ENCODE results near the gene SLC6A3. TPM values are rescaled to one million over a fixed set of nuclear protein-coding genes. Genes with fewer than 3 reads are reported as not detected.

SLC6A3 gene
- total and polyA plus RNA-seq, 2 donors (not counting 1 experiment from before 2014, with no cell fraction given) = 0.01 to 0.15 TPM

DNA sequence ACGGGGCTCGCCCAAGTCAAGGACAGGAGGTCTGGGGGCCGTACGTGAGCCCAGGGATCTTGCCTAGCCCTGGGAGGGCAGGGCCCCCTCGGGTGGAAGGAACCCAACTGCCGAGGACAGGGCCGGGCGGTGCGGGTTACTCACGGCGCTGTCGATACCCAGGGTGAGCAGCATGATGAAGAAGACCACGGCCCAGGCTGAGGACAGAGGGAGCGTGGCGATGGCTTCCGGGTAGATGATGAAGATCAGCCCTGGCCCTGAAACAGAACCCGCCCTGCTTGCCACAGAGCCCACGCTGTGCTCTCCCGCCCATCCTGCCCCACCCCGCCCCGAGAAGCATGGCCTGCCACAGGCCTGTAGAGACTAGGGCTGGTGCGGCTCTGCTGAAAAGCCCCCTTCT is 34.1 kb downstream of the SLC6A3 start:
- H3K4me1 ChIP-seq (ENCODE audit: control insufficient read depth in 2 of 2, insufficient read depth in 2 of 2, low read length in 2 of 2) = peaks cover 0 to 6% of the 10 kb centered on the region in 2 donors
- no peaks in the 10 kb centered on the region for H3K79me2 ChIP-seq (ENCODE audit: control insufficient read depth, insufficient read depth, low read length)
- H3K9ac ChIP-seq (ENCODE audit: low read length) = no peak overlapping the region
- Mint-ChIP-seq H3K4me3 (no peak overlapping the region), H3K27me3 (peaks cover 30% of the 10 kb centered on the region), H3K4me1 (peaks cover 9% of the 10 kb centered on the region), H3K9me3 (ENCODE audit: insufficient read depth) (no peaks in the 10 kb centered on the region), H3K27ac (no peak overlapping the region)
- no peak overlapping the region for H3K4me2 ChIP-seq (replicated peaks; ENCODE audit: low read depth, low read length, poor library complexity, severe bottlenecking)
- no peak overlapping the region for H3K4me3 ChIP-seq (ENCODE audit: control extremely low read depth in 1 of 5, extremely low read depth in 1 of 5, insufficient read depth in 1 of 5, low read depth in 2 of 5, low read length in 4 of 5)
- intact Hi-C loops (cut with micrococcal nuclease) = no loop called here
- no peaks in the 10 kb centered on the region for H3K36me3 ChIP-seq (replicated peaks in 1 of 2; ENCODE audit: control extremely low read depth in 1 of 2, control insufficient read depth in 1 of 2, extremely low read depth in 1 of 2, insufficient read depth in 2 of 2, low read length in 1 of 2)
- no peak overlapping the region for H2AFZ ChIP-seq (ENCODE audit: insufficient read depth, low read depth, low read length, poor library complexity, severe bottlenecking)
- CTCF ChIA-PET = no interaction called here
- POLR2A ChIA-PET = no interaction called here
- TF ChIP-seq, protein P1, sequence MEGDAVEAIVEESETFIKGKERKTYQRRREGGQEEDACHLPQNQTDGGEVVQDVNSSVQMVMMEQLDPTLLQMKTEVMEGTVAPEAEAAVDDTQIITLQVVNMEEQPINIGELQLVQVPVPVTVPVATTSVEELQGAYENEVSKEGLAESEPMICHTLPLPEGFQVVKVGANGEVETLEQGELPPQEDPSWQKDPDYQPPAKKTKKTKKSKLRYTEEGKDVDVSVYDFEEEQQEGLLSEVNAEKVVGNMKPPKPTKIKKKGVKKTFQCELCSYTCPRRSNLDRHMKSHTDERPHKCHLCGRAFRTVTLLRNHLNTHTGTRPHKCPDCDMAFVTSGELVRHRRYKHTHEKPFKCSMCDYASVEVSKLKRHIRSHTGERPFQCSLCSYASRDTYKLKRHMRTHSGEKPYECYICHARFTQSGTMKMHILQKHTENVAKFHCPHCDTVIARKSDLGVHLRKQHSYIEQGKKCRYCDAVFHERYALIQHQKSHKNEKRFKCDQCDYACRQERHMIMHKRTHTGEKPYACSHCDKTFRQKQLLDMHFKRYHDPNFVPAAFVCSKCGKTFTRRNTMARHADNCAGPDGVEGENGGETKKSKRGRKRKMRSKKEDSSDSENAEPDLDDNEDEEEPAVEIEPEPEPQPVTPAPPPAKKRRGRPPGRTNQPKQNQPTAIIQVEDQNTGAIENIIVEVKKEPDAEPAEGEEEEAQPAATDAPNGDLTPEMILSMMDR (IDR thresholded peaks at IDR 0.05) = no peak
- no peak for TF ChIP-seq EZH2 (IDR thresholded peaks at IDR 0.05; ENCODE audit: borderline replicate concordance, insufficient read depth, low read depth, low read length, poor library complexity, severe bottlenecking)
- H3K27me3 ChIP-seq (replicated peaks in 1 of 4; ENCODE audit: control extremely low read depth in 1 of 4, control insufficient read depth in 3 of 4, insufficient read depth in 4 of 4, low read length in 3 of 4) = peaks cover 0 to 28% (median 2%) of the 10 kb centered on the region in 4 experiments
- no peak overlapping the region for H3K27ac ChIP-seq (ENCODE audit: low read length in 2 of 2)
- 88% methylated on average over 22 of the region's 22 CpGs for WGBS (ENCODE audit: insufficient coverage)
- peaks cover 0 to 5% (median 0%) of the 10 kb centered on the region in 3 donors for H3K9me3 ChIP-seq (ENCODE audit: control extremely low read depth in 1 of 3, control insufficient read depth in 2 of 3, insufficient read depth in 1 of 3, low read length in 2 of 3)
- no peak for DNase-seq
- no peaks in the 10 kb centered on the region for H4K20me1 ChIP-seq (ENCODE audit: control insufficient read depth, insufficient read depth, low read length, poor library complexity, severe bottlenecking)
- ATAC-seq (ENCODE audit: low read depth) = no peak

DNA sequence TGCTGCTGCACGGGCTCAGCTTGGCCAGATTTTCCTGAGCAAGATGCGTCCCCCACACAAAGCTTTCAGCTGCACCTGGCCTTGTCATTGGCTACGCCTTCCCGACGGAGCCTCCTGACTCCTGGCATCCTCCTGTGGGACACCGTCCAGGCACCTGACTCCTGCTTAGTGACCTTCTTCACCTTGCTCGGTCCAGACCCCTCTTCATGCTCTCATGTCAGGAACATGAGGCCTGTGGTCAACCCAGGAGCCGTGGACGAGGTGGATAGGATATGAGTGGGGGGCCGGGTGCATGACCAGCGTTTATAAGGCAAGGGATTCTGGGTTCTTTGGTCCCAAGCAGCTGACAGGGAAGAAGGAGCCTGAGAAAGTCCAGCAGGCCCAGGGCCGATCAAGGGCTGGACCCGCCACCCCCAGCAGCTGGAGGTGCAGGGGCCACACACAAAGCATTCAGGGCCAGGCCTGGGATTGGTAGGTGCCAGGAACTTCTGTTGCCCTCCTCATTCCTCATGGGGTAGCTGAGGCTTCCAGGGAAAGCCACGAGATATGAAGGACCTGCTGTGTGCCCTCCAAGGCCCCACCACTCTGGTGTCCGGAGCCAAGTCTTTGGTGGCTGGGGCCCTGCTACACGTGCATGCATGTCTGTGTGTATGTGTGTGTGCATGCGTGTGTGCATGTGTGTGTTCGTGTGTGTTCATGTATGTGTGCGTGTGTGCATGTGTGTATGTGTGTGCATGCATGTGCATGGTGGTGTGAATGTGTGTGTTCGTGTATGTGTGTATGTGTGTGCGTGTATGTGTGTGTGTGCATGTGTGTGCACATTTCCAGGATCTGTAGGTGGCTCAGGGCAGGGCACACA is 34.9 kb downstream of the SLC6A3 start:
- peaks cover 0 to 5% (median 0%) of the 10 kb centered on the region in 3 donors for H3K9me3 ChIP-seq (ENCODE audit: control extremely low read depth in 1 of 3, control insufficient read depth in 2 of 3, insufficient read depth in 1 of 3, low read length in 2 of 3)
- DNase-seq (no peak), ATAC-seq (ENCODE audit: low read depth) (no peak)
- no peaks in the 10 kb centered on the region for H3K79me2 ChIP-seq (ENCODE audit: control insufficient read depth, insufficient read depth, low read length)
- no peak for TF ChIP-seq EZH2 (IDR thresholded peaks at IDR 0.05; ENCODE audit: borderline replicate concordance, insufficient read depth, low read depth, low read length, poor library complexity, severe bottlenecking)
- TF ChIP-seq, protein P1 (IDR thresholded peaks at IDR 0.05) = no peak
- 89% methylated on average over 20 of the region's 21 CpGs for WGBS (ENCODE audit: insufficient coverage)
- Mint-ChIP-seq H3K4me1 (peaks cover 9% of the 10 kb centered on the region), H3K27ac (no peak overlapping the region), H3K4me3 (no peak overlapping the region), H3K9me3 (ENCODE audit: insufficient read depth) (no peaks in the 10 kb centered on the region), H3K27me3 (peaks cover 30% of the 10 kb centered on the region)
- no peaks in the 10 kb centered on the region for H4K20me1 ChIP-seq (ENCODE audit: control insufficient read depth, insufficient read depth, low read length, poor library complexity, severe bottlenecking)
- no peak overlapping the region for H3K4me2 ChIP-seq (replicated peaks; ENCODE audit: low read depth, low read length, poor library complexity, severe bottlenecking)
- H3K9ac ChIP-seq (ENCODE audit: low read length) = no peak overlapping the region
- ChIA-PET POLR2A (no interaction called here), CTCF (no interaction called here)
- no peak overlapping the region for H3K27ac ChIP-seq (ENCODE audit: low read length in 2 of 2)
- peaks cover 0 to 6% of the 10 kb centered on the region in 2 donors for H3K4me1 ChIP-seq (ENCODE audit: control insufficient read depth in 2 of 2, insufficient read depth in 2 of 2, low read length in 2 of 2)
- intact Hi-C loops (cut with micrococcal nuclease) = no loop called here
- no peaks in the 10 kb centered on the region for H3K36me3 ChIP-seq (replicated peaks in 1 of 2; ENCODE audit: control extremely low read depth in 1 of 2, control insufficient read depth in 1 of 2, extremely low read depth in 1 of 2, insufficient read depth in 2 of 2, low read length in 1 of 2)
- no peak overlapping the region for H2AFZ ChIP-seq (ENCODE audit: insufficient read depth, low read depth, low read length, poor library complexity, severe bottlenecking)
- H3K27me3 ChIP-seq (replicated peaks in 1 of 4; ENCODE audit: control extremely low read depth in 1 of 4, control insufficient read depth in 3 of 4, insufficient read depth in 4 of 4, low read length in 3 of 4) = peaks cover 0 to 28% (median 2%) of the 10 kb centered on the region in 4 experiments
- H3K4me3 ChIP-seq (ENCODE audit: control extremely low read depth in 1 of 5, extremely low read depth in 1 of 5, insufficient read depth in 1 of 5, low read depth in 2 of 5, low read length in 4 of 5) = no peak overlapping the region

All from B cell (primary cell).